GM19239 (cell line): ENCODE results near the gene TMEM184C.

Source experiments
- DNase-seq: peaks from one replicate; pipeline ENCODE4 v3.0.0; 2011; ENCODE audit warnings: low spot score; ENCODE audit not compliant: insufficient read length
- FAIRE-seq: peaks from 2 replicates; lab custom pipeline; 2011; peaks lifted over from hg19 to GRCh38; lab: Jason Lieb, UNC

Gene TMEM184C

GRCh38 chr4:147644471-147644870 lies 27.3 kb downstream of the TMEM184C start:
- FAIRE-seq, result no peak

GRCh38 chr4:147645099-147645498 lies 27.9 kb downstream of the TMEM184C start:
- DNase-seq (no peak), FAIRE-seq (no peak)

More at GRCh38 chr4:147644471-147644870, 27.3 kb downstream of the TMEM184C start:
- no peak for DNase-seq

GRCh38 chr4:147648656-147649055 lies 31.5 kb downstream of the TMEM184C start:
- FAIRE-seq, result peak; percentile 69
- no peak for DNase-seq

GRCh38 chr4:147651563-147651962 lies 34.4 kb downstream of the TMEM184C start:
- DNase-seq (no peak), FAIRE-seq (no peak)

GRCh38 chr4:147655639-147656038 lies 38.4 kb downstream of the TMEM184C start:
- DNase-seq (no peak), FAIRE-seq (no peak)

GRCh38 chr4:147658501-147658900 lies 41.3 kb downstream of the TMEM184C start:
- FAIRE-seq (no peak), DNase-seq (no peak)

GRCh38 chr4:147674073-147674472 lies 56.9 kb downstream of the TMEM184C start:
- no peak for FAIRE-seq
- no peak for DNase-seq

- FAIRE-seq (no peak), DNase-seq (no peak)
Observed at GRCh38 chr4:147674496-147674895, 57.3 kb downstream of the TMEM184C start.

GRCh38 chr4:147678106-147678505 lies 60.9 kb downstream of the TMEM184C start:
- DNase-seq (no peak), FAIRE-seq (peak; percentile 52)

- DNase-seq, result no peak
- FAIRE-seq, result no peak
Observed at GRCh38 chr4:147678796-147679549, 61.8 kb downstream of the TMEM184C start.

- FAIRE-seq (no peak), DNase-seq (no peak)
Observed at GRCh38 chr4:147682755-147683154, 65.6 kb downstream of the TMEM184C start.

GRCh38 chr4:147683188-147683591 lies 66.0 kb downstream of the TMEM184C start:
- no peak for DNase-seq
- no peak for FAIRE-seq

GRCh38 chr4:147683717-147684700 lies 66.8 kb downstream of the TMEM184C start, which contains the start of gene PRMT9:
Gene PRMT9, minus strand, starts transcription at chr4:147684163. Its CDS starts 176 bp downstream, at chr4:147683987.
- DNase-seq (peak; percentile 85), FAIRE-seq (peak; percentile 89)

GRCh38 chr4:147689067-147689466 lies 71.9 kb downstream of the TMEM184C start:
- DNase-seq (no peak), FAIRE-seq (no peak)

GRCh38 chr4:147691820-147692219 lies 74.6 kb downstream of the TMEM184C start:
- DNase-seq (no peak), FAIRE-seq (no peak)

GRCh38 chr4:147693218-147693617 lies 76.0 kb downstream of the TMEM184C start:
- FAIRE-seq (no peak), DNase-seq (no peak)

- FAIRE-seq (no peak), DNase-seq (no peak)
Observed at GRCh38 chr4:147696866-147697265, 79.7 kb downstream of the TMEM184C start.

- DNase-seq (no peak), FAIRE-seq (no peak)
Observed at GRCh38 chr4:147704846-147705245, 87.6 kb downstream of the TMEM184C start.

- DNase-seq (no peak), FAIRE-seq (peak; percentile 87)
Observed at GRCh38 chr4:147707892-147708672, 90.9 kb downstream of the TMEM184C start.

GRCh38 chr4:147709999-147710398 lies 92.8 kb downstream of the TMEM184C start:
- DNase-seq, result no peak
- no peak for FAIRE-seq
